Bronchial epithelial cell (primary cell): Measurements from ENCODE around the gene ANKRD55. TPM values are rescaled to one million over a fixed set of nuclear protein-coding genes. Genes with fewer than 3 reads are reported as not detected.

ENCODE experiments used
- DNase-seq: peaks from one replicate; pipeline ENCODE4 v3.0.0-alpha.2; 2010; ENCODE audit warnings: low read depth
- FAIRE-seq: peaks from 2 replicates; lab custom pipeline; 2011; peaks lifted over from hg19 to GRCh38; lab: Jason Lieb, UNC
- H3K27me3 ChIP-seq: 2 replicates; pipeline ENCODE4 v1.5.1; 2011; ENCODE audit warnings: low read length; ENCODE audit not compliant: control insufficient read depth, insufficient read depth
- H3K36me3 ChIP-seq: 2 replicates; pipeline ENCODE4 v1.5.1; 2011; ENCODE audit warnings: low read length; ENCODE audit not compliant: control insufficient read depth, insufficient read depth
- H3K4me3 ChIP-seq: 2 replicates; pipeline ENCODE4 v1.5.1; 2011; ENCODE audit warnings: mild to moderate bottlenecking, low read depth, low read length, control low read depth
- total RNA-seq: library from RNA; depleted of rRNA; stranded (reverse); fragments of >200 nt; gene quantifications from 2 replicates; pipeline ENCODE4 v1.2.1, GENCODE V29; 2014
- TF ChIP-seq, protein P1 (sequence below): IDR thresholded peaks from 2 replicates; pipeline ENCODE4 v1.5.1; 2011; ENCODE audit warnings: mild to moderate bottlenecking, moderate library complexity, low read length, control low read depth, inconsistent platforms; ENCODE audit not compliant: insufficient read depth, severe bottlenecking

Gene ANKRD55
- total RNA-seq, 1 donor from 2014 or later = not detected

DNA sequence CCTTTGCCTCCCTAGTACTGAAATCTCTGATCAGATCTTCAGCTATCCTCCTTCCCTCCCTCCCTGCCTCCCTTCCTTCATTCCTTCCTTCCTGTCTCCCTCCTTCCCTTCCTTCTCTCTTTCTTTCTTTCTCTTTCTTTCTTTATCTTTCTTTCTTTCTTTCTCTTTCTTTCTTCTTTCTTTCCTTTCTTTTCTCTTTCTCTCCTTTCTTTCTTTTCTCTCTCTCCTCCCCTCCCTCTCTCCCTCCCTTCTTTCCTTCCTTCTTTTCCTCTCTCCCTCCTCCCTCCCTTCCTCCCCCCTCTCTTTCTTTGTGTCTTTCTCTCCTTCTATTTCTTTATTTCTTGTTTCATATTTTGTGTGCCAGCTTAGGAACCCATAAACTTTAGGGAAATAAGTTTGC, 23.9 kb upstream of the ANKRD55 start:
- Histone ChIP-seq H3K4me3 (no peak overlapping the region), H3K36me3 (no peaks in the 10 kb centered on the region), H3K27me3 (no peaks in the 10 kb centered on the region)
- FAIRE-seq = no peak
- TF ChIP-seq, protein P1, sequence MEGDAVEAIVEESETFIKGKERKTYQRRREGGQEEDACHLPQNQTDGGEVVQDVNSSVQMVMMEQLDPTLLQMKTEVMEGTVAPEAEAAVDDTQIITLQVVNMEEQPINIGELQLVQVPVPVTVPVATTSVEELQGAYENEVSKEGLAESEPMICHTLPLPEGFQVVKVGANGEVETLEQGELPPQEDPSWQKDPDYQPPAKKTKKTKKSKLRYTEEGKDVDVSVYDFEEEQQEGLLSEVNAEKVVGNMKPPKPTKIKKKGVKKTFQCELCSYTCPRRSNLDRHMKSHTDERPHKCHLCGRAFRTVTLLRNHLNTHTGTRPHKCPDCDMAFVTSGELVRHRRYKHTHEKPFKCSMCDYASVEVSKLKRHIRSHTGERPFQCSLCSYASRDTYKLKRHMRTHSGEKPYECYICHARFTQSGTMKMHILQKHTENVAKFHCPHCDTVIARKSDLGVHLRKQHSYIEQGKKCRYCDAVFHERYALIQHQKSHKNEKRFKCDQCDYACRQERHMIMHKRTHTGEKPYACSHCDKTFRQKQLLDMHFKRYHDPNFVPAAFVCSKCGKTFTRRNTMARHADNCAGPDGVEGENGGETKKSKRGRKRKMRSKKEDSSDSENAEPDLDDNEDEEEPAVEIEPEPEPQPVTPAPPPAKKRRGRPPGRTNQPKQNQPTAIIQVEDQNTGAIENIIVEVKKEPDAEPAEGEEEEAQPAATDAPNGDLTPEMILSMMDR = no peak
- DNase-seq = no peak

DNA sequence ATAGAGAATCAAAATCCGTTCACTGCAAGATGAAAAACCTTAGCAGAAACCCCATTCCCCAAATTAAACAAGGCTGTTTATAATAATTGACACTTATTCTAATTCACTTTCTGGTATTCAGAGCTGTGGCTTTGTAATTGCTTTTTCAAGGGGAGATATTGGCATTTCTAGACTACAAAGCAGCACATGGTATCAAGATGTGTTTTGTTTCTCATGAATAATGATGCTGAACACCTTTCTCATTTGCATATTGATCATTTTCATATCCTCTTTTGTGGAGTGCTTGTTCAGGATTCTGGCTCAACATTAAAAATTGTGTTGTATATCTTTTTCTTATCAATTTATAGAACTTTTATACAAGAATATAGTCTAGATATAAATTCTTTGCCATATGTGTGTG, 22.4 kb upstream of the ANKRD55 start:
- Histone ChIP-seq H3K36me3 (no peaks in the 10 kb centered on the region), H3K27me3 (no peaks in the 10 kb centered on the region), H3K4me3 (no peak overlapping the region)
- TF ChIP-seq, protein P1 = no peak
- DNase-seq (no peak), FAIRE-seq (no peak)

DNA sequence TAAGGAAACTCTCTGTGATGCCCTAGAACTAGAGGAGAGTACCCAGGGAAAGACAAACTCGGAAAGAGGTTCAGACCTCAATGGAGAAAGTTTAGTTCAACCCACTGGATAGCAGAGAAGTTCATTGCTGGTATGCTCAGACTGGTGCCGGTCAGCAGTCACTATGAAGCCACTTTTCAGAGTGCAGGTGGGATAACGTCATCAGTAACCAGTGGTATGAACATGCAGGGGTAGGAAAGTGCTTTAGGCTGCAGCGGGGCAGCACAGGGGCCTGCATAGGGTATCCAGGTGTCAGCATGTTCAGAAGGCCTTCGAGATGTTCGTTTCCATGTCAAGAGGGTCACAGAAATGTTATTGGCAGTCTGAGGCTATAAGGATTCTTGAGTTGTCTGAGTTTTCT, 20.8 kb upstream of the ANKRD55 start:
- Histone ChIP-seq H3K36me3 (no peaks in the 10 kb centered on the region), H3K27me3 (no peaks in the 10 kb centered on the region), H3K4me3 (no peak overlapping the region)
- TF ChIP-seq, protein P1 = no peak
- FAIRE-seq = no peak
- DNase-seq = no peak

DNA sequence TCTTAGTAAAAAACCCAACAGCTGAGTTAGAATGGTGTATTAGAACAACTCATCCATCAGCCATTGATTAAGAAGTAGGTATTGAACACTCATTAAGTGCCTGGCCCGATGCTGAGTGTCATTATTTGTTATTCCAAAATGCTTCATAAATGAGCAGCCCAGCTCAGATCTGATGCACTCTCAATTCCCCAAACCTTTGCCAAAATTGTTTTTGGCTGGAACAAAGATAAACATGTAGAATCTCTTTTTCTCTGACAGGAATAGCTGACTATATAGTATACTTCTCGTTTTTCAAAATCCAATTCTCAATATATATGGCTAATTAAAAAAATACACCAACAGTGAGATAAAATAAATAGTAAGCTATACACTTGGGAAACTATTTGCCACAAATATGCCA, 20.0 kb upstream of the ANKRD55 start:
- FAIRE-seq (no peak), DNase-seq (no peak)
- Histone ChIP-seq H3K36me3 (no peaks in the 10 kb centered on the region), H3K27me3 (no peaks in the 10 kb centered on the region), H3K4me3 (no peak overlapping the region)
- TF ChIP-seq, protein P1 = no peak

DNA sequence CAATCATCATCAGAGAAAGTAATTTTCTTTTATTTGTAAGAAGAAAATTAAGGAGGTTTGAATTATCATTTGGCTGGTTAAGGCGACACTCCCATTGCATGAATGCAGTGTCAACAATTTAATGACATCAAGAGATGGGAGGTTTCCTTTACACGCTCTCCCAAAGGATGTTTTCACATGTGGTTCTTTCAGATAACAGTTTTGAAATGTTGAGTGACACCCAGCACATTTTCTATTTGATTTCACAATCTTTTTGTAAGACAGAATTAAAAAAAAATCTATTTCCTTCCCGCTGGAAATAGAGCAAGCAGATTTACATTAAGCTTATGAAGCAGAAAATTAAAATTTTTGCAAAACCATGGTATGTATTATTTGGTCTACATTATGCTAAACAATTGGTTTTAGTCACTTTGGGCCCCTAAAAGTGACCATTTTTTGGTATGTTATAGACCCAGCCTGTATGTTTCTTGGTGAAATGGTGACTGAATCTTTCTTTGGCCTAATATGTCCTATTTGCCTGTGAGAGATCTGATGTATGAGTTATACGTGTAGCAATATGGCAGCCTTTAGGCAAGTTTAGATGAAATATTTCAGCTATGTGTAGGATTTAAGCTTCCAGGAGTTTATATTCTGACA, 18.9 kb upstream of the ANKRD55 start:
- DNase-seq (no peak), FAIRE-seq (no peak)
- H3K27me3 ChIP-seq = no peaks in the 10 kb centered on the region
- no peak overlapping the region for H3K4me3 ChIP-seq
- no peaks in the 10 kb centered on the region for H3K36me3 ChIP-seq
- TF ChIP-seq, protein P1 = no peak

DNA sequence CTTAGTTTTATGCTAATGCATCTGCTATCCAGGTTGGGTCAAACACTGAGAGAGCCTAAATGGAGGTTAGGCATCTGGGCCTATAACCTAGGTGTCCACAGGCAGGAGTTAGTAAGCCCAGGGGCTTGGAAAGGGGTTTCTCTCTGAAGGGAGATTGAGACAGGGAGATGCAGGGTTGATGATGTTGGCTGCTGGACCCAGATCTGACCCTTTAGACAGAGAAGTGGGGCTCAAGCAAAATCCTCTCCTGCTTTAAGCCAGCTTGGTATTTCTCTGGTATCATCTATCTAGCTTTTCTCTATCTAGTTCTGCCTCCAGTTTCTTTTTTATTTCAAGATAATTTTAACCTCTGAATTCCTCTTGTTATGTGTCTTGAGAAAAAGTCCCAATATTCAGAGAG, 18.3 kb upstream of the ANKRD55 start:
- DNase-seq = no peak
- H3K4me3 ChIP-seq = no peak overlapping the region
- FAIRE-seq = no peak
- TF ChIP-seq, protein P1 = no peak
- no peaks in the 10 kb centered on the region for H3K36me3 ChIP-seq
- H3K27me3 ChIP-seq = no peaks in the 10 kb centered on the region
